ENCODE results near the gene CCDC186. TPM values are rescaled to one million over a fixed set of nuclear protein-coding genes. Genes with fewer than 3 reads are reported as not detected.

The CCDC186 gene
- total RNA-seq, 1 experiment from 2014 or later: 17.1 TPM

- POLR2A ChIA-PET: no interaction called here
- H3K27ac ChIP-seq (ENCODE audit: low read depth, low read length): no peak overlapping the region
- ATAC-seq: peak; percentile 94
- no peak for DNase-seq (ENCODE audit: low read depth, low spot score)
- H4K20me1 ChIP-seq (ENCODE audit: insufficient read depth): no peaks in the 10 kb centered on the region
- no peaks in the 10 kb centered on the region for H3K9me3 ChIP-seq (ENCODE audit: control insufficient read depth in 1 of 2, insufficient read depth in 1 of 2, low read depth in 1 of 2, low read length in 2 of 2)
- H3K9me2 ChIP-seq (ENCODE audit: insufficient read depth): no peaks in the 10 kb centered on the region
- H3K9ac ChIP-seq (ENCODE audit: low read length): no peak overlapping the region
- TF ChIP-seq YY1 (IDR thresholded peaks at IDR 0.05; ENCODE audit: extremely low read depth, insufficient replicate concordance, low read depth, low read length) (no peak), ATF3 (IDR thresholded peaks at IDR 0.05) (no peak), POLR2A (IDR thresholded peaks at IDR 0.05; ENCODE audit: borderline replicate concordance, extremely low read depth, insufficient read depth, insufficient read length) (no peak), CTCF (IDR thresholded peaks at IDR 0.05 in 2 of 3, conservative IDR thresholded peaks at IDR 0.05 in 1 of 3; ENCODE audit: borderline replicate concordance in 1 of 3, insufficient read depth in 1 of 3, low read depth in 2 of 3, low read length in 2 of 3) (peak; percentile 46 to 64 (median 64); a peak in 5 of 6 replicates), SIN3A (IDR thresholded peaks at IDR 0.05; ENCODE audit: low read depth) (no peak), MAX (IDR thresholded peaks at IDR 0.05) (no peak), RAD21 (IDR thresholded peaks at IDR 0.05; ENCODE audit: low read depth) (peak; percentile 84)
- H3K79me2 ChIP-seq (ENCODE audit: insufficient read depth, low read length): no peaks in the 10 kb centered on the region
- RAD21 ChIA-PET (ENCODE audit: low non-redundant PET in 1 of 2, low total read pairs in 2 of 2, uncharacterized antibody in 2 of 2, unreplicated experiment in 2 of 2): interaction anchor here in 1 of 2 experiments (0.6 kb wide), 1 partner anchor 431 kb away, joined by 3 read pairs; no protein-coding TSS in a partner anchor
- H2AFZ ChIP-seq (ENCODE audit: low read depth, low read length, poor library complexity, severe bottlenecking): no peak overlapping the region
- CTCF ChIA-PET: interaction anchor here (0.9 to 2.2 kb wide), 5 partner anchors 16 to 431 kb away, joined by 3 to 11 read pairs (median 3); partner anchors contain the start of gene CASP7
- no peaks in the 10 kb centered on the region for H3K4me1 ChIP-seq (ENCODE audit: control insufficient read depth in 1 of 2, insufficient read depth in 2 of 2, low read length in 2 of 2)
- peaks cover 18% of the 10 kb centered on the region; the same call in 1 of the 2 replicates for H3K27me3 ChIP-seq (ENCODE audit: insufficient read depth, low read length)
- no peaks in the 10 kb centered on the region for H3K36me3 ChIP-seq (ENCODE audit: control insufficient read depth in 1 of 2, insufficient read depth in 2 of 2, low read length in 2 of 2)
- H3K4me3 ChIP-seq (replicated peaks in 1 of 2; ENCODE audit: low read depth in 1 of 2, low read length in 2 of 2): no peak overlapping the region
- no TSS peak for BruUV-seq (replicated peaks)
- intact Hi-C loops (cut with micrococcal nuclease): no loop called here
- H3K4me2 ChIP-seq (ENCODE audit: low read length): no peak overlapping the region
Observed at GRCh38 chr10:114110174-114110972, 63.6 kb downstream of the CCDC186 start.
